Glomerular endothelial cell (primary cell): ENCODE results near the gene NAT16. TPM values are rescaled to one million over a fixed set of nuclear protein-coding genes. Genes with fewer than 3 reads are reported as not detected.
"Not testable (repeated sequence)": the region's sequence is repeated elsewhere in the genome, so short reads cannot be mapped to it uniquely, and the experiment has no call there.

Experiments
- DNase-seq: peaks from one replicate; pipeline ENCODE4 v3.0.0-alpha.2; 2011; ENCODE audit warnings: low read depth, low spot score; ENCODE audit errors: extremely low read depth
- total RNA-seq: library from RNA; depleted of rRNA; stranded (reverse); fragments of >200 nt; gene quantifications from 2 replicates; pipeline ENCODE4 v1.2.3, GENCODE V29; 2015

The NAT16 gene
- total RNA-seq, 1 donor from 2014 or later: not detected

DNA sequence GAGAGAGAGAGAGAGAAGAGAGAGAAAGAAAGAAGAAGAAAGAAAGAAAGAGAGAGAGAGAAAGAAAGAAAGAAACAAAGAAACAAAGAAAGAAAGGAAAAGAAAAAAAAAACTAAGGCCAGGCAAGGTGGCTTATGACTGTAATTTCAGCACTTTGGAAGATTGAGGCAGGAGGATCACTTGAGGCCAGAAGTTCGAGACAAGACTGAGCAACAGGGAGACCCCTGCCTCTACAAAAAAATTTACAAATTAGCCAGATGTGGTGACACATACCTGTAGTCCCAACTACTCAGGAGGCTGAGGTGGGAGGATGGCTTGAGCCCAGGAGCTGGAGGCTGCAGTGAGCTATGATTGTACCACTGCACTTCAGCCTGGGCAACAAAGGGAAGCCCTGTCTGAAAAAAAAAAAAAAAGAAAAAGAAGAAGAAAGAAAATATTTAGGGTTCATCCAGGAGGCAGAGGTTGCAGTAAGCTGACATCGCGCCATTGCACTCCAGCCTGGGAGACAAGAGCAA lies 50.4 kb downstream of the NAT16 start:
- DNase-seq: no peak

DNA sequence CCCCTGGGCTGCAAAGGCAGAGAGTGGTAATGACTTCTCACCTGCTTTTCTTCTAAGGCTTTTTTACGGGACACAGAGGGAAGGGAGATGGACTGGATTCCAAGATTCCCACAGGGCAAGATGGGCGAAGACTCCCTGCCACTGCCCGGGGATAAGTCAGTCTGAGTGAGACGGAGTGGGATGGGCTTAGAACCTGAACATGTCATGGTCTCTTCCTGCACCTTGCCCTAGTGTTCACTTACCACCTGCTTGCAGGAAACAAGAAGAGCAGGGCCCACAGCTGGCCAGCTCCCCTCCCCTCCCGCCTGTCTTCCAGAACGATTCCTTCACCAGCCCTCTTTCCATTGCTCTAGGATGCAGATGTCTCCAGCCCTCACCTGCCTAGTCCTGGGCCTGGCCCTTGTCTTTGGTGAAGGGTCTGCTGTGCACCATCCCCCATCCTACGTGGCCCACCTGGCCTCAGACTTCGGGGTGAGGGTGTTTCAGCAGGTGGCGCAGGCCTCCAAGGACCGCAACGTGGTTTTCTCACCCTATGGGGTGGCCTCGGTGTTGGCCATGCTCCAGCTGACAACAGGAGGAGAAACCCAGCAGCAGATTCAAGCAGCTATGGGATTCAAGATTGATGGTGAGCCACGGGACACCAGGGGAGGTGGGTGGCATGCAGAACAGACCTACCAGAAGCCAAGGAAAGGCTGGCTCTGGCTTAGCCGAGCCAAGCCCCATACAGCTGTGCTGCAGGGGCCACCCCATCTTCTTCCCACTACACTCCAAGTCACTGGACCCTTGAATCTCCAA lies 51.9 kb downstream of the NAT16 start:
- DNase-seq: no peak

DNA sequence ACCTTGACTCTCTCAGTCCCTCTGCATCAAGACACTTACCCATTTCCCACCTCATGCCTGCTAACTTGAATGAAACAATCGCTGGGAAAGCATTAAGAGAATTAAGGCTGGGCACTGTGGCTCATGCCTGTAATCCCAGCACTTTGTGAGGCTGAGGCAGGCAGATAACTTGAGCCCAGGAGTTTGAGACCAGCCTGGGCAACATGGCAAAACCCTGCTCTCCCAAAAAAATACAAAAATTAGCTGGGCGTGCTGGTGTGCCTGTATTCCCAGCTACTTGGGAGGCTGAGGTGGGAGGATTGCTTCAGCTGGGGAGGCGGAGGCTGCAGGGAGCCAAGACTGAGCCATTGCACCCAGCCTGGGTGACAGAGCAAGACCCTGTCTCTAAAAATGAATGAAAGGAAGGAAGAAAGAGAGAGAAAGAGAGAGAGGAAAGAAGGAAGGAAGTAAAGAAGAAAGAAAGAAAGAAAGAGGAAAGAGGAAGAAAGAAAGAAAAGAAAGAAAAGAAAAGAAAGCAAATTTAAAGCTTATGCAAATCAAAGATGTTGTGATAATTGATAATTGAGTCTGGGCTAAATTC lies 52.5 kb downstream of the NAT16 start:
- no peak for DNase-seq

- peak; percentile 92 for DNase-seq
Measured at GRCh38 chr7:101126651-101127459, 53.2 kb downstream of the NAT16 start, which contains the start of gene SERPINE1. Gene SERPINE1, plus strand, starts transcription at chr7:101127104. Its CDS starts 1,290 bp downstream, at chr7:101128394.

DNA sequence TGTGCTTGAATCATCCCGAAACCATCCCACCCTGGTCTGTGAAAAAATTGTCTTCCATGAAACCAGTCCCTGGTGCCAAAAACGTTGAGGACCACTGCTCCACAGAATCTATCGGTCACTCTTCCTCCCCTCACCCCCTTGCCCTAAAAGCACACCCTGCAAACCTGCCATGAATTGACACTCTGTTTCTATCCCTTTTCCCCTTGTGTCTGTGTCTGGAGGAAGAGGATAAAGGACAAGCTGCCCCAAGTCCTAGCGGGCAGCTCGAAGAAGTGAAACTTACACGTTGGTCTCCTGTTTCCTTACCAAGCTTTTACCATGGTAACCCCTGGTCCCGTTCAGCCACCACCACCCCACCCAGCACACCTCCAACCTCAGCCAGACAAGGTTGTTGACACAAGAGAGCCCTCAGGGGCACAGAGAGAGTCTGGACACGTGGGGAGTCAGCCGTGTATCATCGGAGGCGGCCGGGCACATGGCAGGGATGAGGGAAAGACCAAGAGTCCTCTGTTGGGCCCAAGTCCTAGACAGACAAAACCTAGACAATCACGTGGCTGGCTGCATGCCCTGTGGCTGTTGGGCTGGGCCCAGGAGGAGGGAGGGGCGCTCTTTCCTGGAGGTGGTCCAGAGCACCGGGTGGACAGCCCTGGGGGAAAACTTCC lies 54.0 kb downstream of the NAT16 start:
- DNase-seq: no peak

DNA sequence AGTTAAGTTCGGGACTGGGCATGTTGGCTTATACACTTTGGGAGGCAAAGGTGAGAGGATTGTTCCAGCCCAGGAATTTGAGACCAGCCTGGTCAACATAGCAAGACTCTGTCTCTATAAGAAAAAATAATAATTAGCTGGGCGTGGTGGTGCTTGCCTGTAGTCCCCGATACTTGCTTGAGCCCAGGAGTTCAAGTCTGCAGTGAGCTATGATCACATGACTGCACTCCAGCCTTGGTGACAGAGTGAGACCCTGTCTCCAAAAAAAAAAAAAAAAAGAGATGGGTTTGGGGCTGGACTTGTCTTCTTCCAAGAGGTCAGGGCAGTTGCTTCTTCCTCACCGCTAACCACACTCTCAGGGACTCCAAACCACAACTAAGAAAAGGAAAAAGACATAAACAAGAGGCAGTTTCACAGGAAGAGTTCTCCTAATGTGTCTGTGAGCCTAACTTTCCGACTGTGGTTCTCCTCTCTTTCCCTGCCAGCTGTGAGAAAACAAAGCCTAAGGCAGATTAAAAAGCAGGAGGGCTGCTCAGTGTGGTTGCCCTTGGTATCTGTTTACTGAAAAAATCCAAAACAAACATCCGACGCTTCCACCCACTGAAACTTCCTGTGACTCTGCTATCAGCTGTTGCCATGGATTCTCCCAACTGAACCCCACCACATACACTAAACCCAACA lies 55.6 kb downstream of the NAT16 start:
- no peak for DNase-seq

DNA sequence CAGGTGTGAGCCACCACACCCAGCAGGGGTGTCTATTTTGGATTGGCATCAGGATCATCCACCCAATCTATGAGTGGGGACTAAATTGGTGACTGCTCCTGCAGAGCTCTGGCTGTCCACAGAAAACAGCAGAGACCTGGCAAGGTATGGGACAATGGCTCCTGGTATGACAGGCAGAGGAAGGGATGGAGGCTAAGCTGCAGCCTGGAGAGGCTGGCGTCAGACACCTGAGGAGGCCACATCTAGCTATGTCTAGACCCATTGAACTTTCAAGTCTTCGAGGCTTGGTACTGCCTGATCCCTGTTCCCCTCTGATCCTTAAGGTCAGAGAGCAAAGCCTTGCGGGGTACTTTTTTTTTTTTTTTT lies 56.4 kb downstream of the NAT16 start:
- no peak for DNase-seq

DNA sequence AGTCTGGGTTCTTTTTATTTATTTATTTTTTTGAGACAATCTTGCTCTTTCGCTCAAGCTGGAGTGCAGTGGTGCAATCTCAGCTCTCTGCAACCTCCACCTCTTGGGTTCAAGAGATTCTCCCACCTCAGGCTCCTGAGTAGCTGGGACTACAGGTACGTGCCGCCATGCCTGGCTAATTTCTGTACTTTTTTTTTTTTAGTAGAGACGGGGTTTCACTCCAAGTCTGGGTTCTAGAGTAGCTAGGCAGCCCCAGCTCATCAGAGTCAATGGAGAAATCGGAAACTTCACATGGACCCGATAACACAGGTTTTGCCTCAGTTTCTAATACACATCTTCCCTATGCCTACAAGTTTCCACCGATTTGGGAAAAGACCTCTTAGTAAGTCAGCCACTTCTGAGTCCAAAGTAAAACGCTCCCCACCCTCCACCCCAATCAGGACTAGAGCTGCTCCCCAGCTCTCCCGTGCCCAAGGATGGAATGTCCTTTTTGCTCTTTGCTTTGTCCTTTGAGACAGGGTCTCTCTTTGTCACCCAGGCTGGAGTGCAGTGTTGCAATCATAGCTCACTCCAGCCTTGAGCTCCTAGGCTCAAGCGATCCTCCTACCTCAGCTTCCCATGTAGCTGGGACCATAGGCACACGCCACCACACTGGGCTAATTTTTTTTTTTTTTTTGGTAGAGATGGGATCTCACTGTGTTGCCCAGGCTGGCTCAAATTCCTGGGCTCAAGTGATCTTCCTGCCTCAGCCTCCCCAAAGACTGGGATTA lies 57.0 kb downstream of the NAT16 start:
- no peak for DNase-seq

GRCh38 chr7:101121991-101122932 lies 57.8 kb downstream of the NAT16 start:
- DNase-seq: no peak

DNA sequence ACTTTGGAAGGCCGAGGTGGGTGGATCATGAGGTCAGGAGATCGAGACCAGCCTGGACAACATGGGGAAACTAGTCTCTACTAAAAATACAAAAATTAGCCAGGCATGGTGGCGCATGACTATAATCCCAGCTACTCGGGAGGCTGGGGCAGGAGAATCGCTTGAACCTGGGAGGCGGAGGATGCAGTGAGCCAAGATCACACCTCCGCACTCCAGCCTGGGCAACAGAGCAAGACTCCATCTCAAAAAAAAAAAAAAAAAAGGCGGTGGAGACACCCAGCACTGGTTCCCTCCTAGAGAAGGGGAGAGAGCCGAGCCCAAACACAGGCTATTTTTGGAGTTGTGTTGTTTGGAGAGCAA lies 58.5 kb downstream of the NAT16 start:
- DNase-seq: not testable (repeated sequence)

Other genes with a start within 250 kb of the NAT16 start
- not detected in 2 replicates for gene MUC3A, start 230.8 kb downstream of the NAT16 start, total RNA-seq
- gene MUC12, start 210.7 kb downstream of the NAT16 start, total RNA-seq: not detected in 2 replicates
- not detected in 2 replicates for gene MUC17, start 160.2 kb downstream of the NAT16 start, total RNA-seq
- 13.0 and 23.5 TPM in 2 replicates for gene TRIM56, start 94.8 kb downstream of the NAT16 start, total RNA-seq
- 2,911 and 5,219 TPM in 2 replicates for gene SERPINE1, start 53.2 kb downstream of the NAT16 start, total RNA-seq
- 143 and 246 TPM in 2 replicates for gene AP1S1, start 25.8 kb downstream of the NAT16 start, total RNA-seq
- 0.92 TPM in 1 of 2 replicates, not detected in the other for gene VGF, start 14.7 kb downstream of the NAT16 start, total RNA-seq
- gene MOGAT3, start 20.7 kb upstream of the NAT16 start, total RNA-seq: not detected in 2 replicates
- 130 and 160 TPM in 2 replicates for gene PLOD3, start 37.3 kb upstream of the NAT16 start, total RNA-seq
- gene ZNHIT1, start 37.9 kb upstream of the NAT16 start, total RNA-seq: 148 and 172 TPM in 2 replicates
- 1.9 and 6.0 TPM in 2 replicates for gene CLDN15, start 57.5 kb upstream of the NAT16 start, total RNA-seq
- 214 and 276 TPM in 2 replicates for gene FIS1, start 64.8 kb upstream of the NAT16 start, total RNA-seq
- gene IFT22, start 141.5 kb upstream of the NAT16 start, total RNA-seq: 24.0 and 27.5 TPM in 2 replicates
- gene COL26A1, start 182.6 kb upstream of the NAT16 start, total RNA-seq: not detected in 2 replicates